GM23338 (cell line): ENCODE data around the gene CBX2.

Source experiments
- CREB1 ChIP-seq: fragments of 250-450 bp; sonication (Bioruptor Pico); IDR thresholded peaks from 2 replicates; pipeline ENCODE4 v1.5.0; 2020; ENCODE audit warnings: low read depth, mild to moderate bottlenecking, moderate library complexity
- CTCF ChIP-seq, 2 experiments: fragments of 200-600 bp in 1 of 2; sonication (generic) in 1 of 2; conservative IDR thresholded peaks; 2 replicates each; pipeline versions ENCODE4 v1.5.1 to v1.6.1; 2016 to 2017; ENCODE audit warnings: antibody characterized with exemption in 2 of 2, low read depth in 2 of 2, mild to moderate bottlenecking in 2 of 2, moderate library complexity in 1 of 2
- ETS1 ChIP-seq: IDR thresholded peaks from 2 replicates; pipeline ENCODE4 v1.6.1; 2016; ENCODE audit warnings: antibody characterized with exemption
- EZH2 ChIP-seq: fragments of 200-600 bp; sonication (generic); IDR thresholded peaks from one replicate; pipeline ENCODE4 v1.8.0; 2017; ENCODE audit warnings: antibody characterized with exemption, mild to moderate bottlenecking, low read depth; ENCODE audit not compliant: unreplicated experiment
- EZH2phosphoT487 ChIP-seq: fragments of 200-600 bp; sonication (generic); IDR thresholded peaks from one replicate; pipeline ENCODE4 v1.8.1; 2018; ENCODE audit warnings: antibody characterized with exemption; ENCODE audit not compliant: unreplicated experiment
- JUNB ChIP-seq: IDR thresholded peaks from one replicate; pipeline ENCODE4 v1.6.1; 2016; ENCODE audit warnings: antibody characterized with exemption; ENCODE audit not compliant: unreplicated experiment
- NANOG ChIP-seq: IDR thresholded peaks from 2 replicates; pipeline ENCODE4 v1.6.1; 2016; ENCODE audit warnings: antibody characterized with exemption, borderline replicate concordance
- POLR2AphosphoS5 ChIP-seq: IDR thresholded peaks from 2 replicates; pipeline ENCODE4 v1.6.1; 2016; ENCODE audit warnings: antibody characterized with exemption, low read depth
- STAT1 ChIP-seq: IDR thresholded peaks from one replicate; pipeline ENCODE4 v1.6.1; 2016; ENCODE audit warnings: antibody characterized with exemption; ENCODE audit not compliant: unreplicated experiment
- ZNF114 ChIP-seq: fragments of 250-450 bp; sonication (Bioruptor Pico); IDR thresholded peaks from 2 replicates; pipeline ENCODE4 v1.5.0; 2020; ENCODE audit warnings: mild to moderate bottlenecking, moderate library complexity
- ZNF331 ChIP-seq: fragments of 250-450 bp; sonication (Bioruptor Pico); IDR thresholded peaks from 2 replicates; pipeline ENCODE4 v1.5.0; 2020; ENCODE audit warnings: low read depth, mild to moderate bottlenecking, moderate library complexity
- TF ChIP-seq, protein P1 (sequence below): IDR thresholded peaks from one replicate; pipeline ENCODE4 v1.6.1; 2018; ENCODE audit warnings: antibody characterized with exemption; ENCODE audit not compliant: unreplicated experiment

DNA sequence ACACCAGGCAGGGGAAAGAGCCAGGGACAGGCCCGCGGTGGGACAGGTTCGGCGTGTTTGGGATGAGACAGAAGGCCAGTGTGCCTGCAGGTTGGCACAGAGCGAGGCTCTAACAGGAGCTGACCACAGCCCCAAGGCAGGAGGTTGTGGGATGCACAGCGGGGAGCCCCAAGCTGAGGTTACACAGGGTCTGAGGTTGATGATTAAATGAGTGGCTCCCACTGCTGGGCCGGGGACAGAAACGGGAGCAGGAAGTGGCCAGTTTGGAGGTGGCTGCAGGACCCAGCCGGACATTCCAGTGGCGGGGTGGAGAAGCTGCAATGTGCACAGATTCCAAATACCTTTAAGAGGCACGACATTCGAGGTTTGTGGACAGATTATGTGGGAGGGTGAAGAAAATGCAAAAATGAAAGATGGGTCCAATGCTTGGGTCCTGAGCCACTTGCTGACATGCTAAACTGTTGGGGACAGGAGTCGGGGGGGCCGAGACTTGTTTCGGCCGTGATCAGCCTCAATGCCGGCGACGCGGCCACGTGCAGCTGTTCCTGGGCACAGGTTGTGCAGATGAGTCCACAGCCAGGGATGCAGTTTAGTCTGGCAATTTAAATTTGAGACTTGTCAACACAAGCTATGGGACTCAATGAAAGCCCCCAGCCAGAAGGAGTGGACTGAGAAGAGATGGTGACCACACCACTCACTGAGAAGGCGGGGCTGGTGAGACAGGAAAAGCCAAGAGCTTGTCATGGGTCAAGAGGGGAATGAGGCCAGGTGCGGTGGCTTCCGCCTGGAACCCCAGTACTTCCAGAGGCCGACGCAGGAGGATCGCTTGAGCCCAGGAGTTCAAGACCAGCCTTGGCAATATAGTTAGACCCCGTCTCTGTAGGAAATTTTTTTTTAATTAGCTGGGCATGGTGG lies 38.5 kb upstream of the CBX2 start:
- no peak for TF ChIP-seq CTCF (conservative IDR thresholded peaks at IDR 0.05; ENCODE audit: low read depth in 2 of 2)
- TF ChIP-seq POLR2AphosphoS5, result no peak
- no peak for TF ChIP-seq JUNB
- no peak for TF ChIP-seq EZH2phosphoT487
- no peak for TF ChIP-seq ZNF331 (CRISPR knock-in tag)
- TF ChIP-seq EZH2, result no peak
- TF ChIP-seq ZNF114 (CRISPR knock-in tag), result no peak
- no peak for TF ChIP-seq ETS1
- TF ChIP-seq, protein P1, sequence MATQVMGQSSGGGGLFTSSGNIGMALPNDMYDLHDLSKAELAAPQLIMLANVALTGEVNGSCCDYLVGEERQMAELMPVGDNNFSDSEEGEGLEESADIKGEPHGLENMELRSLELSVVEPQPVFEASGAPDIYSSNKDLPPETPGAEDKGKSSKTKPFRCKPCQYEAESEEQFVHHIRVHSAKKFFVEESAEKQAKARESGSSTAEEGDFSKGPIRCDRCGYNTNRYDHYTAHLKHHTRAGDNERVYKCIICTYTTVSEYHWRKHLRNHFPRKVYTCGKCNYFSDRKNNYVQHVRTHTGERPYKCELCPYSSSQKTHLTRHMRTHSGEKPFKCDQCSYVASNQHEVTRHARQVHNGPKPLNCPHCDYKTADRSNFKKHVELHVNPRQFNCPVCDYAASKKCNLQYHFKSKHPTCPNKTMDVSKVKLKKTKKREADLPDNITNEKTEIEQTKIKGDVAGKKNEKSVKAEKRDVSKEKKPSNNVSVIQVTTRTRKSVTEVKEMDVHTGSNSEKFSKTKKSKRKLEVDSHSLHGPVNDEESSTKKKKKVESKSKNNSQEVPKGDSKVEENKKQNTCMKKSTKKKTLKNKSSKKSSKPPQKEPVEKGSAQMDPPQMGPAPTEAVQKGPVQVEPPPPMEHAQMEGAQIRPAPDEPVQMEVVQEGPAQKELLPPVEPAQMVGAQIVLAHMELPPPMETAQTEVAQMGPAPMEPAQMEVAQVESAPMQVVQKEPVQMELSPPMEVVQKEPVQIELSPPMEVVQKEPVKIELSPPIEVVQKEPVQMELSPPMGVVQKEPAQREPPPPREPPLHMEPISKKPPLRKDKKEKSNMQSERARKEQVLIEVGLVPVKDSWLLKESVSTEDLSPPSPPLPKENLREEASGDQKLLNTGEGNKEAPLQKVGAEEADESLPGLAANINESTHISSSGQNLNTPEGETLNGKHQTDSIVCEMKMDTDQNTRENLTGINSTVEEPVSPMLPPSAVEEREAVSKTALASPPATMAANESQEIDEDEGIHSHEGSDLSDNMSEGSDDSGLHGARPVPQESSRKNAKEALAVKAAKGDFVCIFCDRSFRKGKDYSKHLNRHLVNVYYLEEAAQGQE, result no peak
- no peak for TF ChIP-seq CREB1 (CRISPR knock-in tag)
- no peak for TF ChIP-seq STAT1
- no peak for TF ChIP-seq NANOG
